ENCODE measurements around the gene CELF3. TPM values are rescaled to one million over a fixed set of nuclear protein-coding genes. Genes with fewer than 3 reads are reported as not detected.

Gene CELF3
- total RNA-seq, 1 experiment from 2014 or later, result not detected

- DNase-seq (ENCODE audit: low read depth), result no peak
Measured at GRCh38 chr1:151720974-151721787, 4.6 kb upstream of the CELF3 start, which contains the start of gene RIIAD1. TSS of gene RIIAD1 (plus strand) at chr1:151721522. CDS start at chr1:151721537, 15 bp downstream.

- DNase-seq (ENCODE audit: low read depth), result peak; percentile 25
Measured at GRCh38 chr1:151720554-151720953, 4.0 kb upstream of the CELF3 start.

- no peak for DNase-seq (ENCODE audit: low read depth)
Measured at GRCh38 chr1:151720125-151720524, 3.5 kb upstream of the CELF3 start.

- no peak for DNase-seq (ENCODE audit: low read depth)
Measured at GRCh38 chr1:151718666-151719065, 2.1 kb upstream of the CELF3 start.

- DNase-seq (ENCODE audit: low read depth), result no peak
Measured at GRCh38 chr1:151718011-151718431, 1.4 kb upstream of the CELF3 start.

GRCh38 chr1:151716405-151716762 is 219 bp downstream of the CELF3 start:
- no peak for DNase-seq (ENCODE audit: low read depth)

GRCh38 chr1:151715726-151716404 is 738 bp downstream of the CELF3 start:
- DNase-seq (ENCODE audit: low read depth), result peak; percentile 20

GRCh38 chr1:151714820-151715725 is 1.5 kb downstream of the CELF3 start:
- DNase-seq (ENCODE audit: low read depth), result no peak

- no peak for DNase-seq (ENCODE audit: low read depth)
Measured at GRCh38 chr1:151713874-151714273, 2.7 kb downstream of the CELF3 start.

GRCh38 chr1:151713044-151713443 is 3.6 kb downstream of the CELF3 start:
- no peak for DNase-seq (ENCODE audit: low read depth)

- no peak for DNase-seq (ENCODE audit: low read depth)
Measured at GRCh38 chr1:151711951-151712350, 4.7 kb downstream of the CELF3 start.

GRCh38 chr1:151711044-151711800 is 5.4 kb downstream of the CELF3 start:
- no peak for DNase-seq (ENCODE audit: low read depth)

- DNase-seq (ENCODE audit: low read depth), result peak; percentile 58
Measured at GRCh38 chr1:151710187-151710840, 6.3 kb downstream of the CELF3 start.

- no peak for DNase-seq (ENCODE audit: low read depth)
Measured at GRCh38 chr1:151708891-151709290, 7.7 kb downstream of the CELF3 start.

- no peak for DNase-seq (ENCODE audit: low read depth)
Measured at GRCh38 chr1:151707541-151708065, 9.0 kb downstream of the CELF3 start.

GRCh38 chr1:151706464-151707415 is 9.9 kb downstream of the CELF3 start:
- no peak for DNase-seq (ENCODE audit: low read depth)

GRCh38 chr1:151705753-151706463 is 10.7 kb downstream of the CELF3 start:
- DNase-seq (ENCODE audit: low read depth), result no peak

- DNase-seq (ENCODE audit: low read depth), result no peak
Measured at GRCh38 chr1:151705146-151705545, 11.5 kb downstream of the CELF3 start.

- DNase-seq (ENCODE audit: low read depth), result no peak
Measured at GRCh38 chr1:151704246-151704645, 12.4 kb downstream of the CELF3 start.
